CD1c-positive myeloid dendritic cell (primary cell): Measurements from ENCODE around the gene RASL11A.
"Not testable (repeated sequence)": the region's sequence is repeated elsewhere in the genome, so short reads cannot be mapped to it uniquely, and the experiment has no call there.

Source experiments
- DNase-seq: peaks from one replicate; pipeline ENCODE4 v3.0.0-alpha.2; 2016; ENCODE audit errors: extremely low spot score

RASL11A gene

DNA sequence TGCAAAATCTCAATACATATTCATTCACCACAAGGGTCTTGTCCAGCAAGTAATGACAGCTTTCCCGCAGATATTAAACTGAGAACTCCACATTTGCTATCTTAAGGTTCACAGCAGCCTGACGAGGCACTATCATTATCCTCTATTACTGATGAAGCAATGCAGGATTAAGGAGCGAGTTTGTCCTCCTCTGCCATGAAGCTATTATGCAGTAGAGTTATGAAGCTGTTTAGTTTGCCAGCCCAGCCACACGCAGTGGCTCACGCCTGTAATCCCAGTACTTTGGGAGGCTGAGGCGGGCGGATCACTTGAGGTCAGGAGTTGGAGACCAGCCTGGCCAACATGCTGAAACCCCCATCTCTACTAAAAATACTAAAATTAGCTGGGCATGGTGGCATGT is 29.8 kb downstream of the RASL11A start:
- not testable (repeated sequence) for DNase-seq

DNA sequence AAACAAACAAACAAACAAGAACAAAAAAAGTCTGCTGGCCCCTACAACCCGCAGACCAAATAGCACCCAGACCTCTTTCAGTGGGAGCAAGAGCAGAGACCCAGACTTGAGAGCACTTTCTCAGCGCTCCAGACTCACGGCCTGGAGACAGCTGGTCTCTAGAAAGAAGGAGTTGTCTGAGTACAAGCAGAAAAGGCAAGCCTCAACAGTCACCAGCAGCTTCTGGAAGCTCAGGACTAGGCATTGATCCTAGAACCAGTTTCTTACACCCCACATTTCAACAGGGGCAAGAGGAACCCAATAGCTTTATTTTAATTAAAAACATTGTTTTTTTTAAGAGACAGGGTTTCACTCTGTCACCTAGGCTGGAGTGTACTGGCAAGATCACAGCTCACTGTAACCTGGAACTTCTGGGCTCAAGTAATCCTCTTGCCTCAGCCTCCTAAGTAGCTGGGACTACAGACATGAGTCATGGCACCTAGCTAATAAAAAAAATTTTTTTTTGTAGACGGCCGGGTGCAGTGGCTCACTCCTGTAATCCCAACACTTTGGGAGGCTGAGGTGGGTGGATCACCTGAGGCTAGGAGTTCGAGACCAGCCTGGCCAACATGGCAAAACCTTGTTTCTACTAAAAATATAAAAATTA is 30.4 kb downstream of the RASL11A start:
- no peak for DNase-seq

DNA sequence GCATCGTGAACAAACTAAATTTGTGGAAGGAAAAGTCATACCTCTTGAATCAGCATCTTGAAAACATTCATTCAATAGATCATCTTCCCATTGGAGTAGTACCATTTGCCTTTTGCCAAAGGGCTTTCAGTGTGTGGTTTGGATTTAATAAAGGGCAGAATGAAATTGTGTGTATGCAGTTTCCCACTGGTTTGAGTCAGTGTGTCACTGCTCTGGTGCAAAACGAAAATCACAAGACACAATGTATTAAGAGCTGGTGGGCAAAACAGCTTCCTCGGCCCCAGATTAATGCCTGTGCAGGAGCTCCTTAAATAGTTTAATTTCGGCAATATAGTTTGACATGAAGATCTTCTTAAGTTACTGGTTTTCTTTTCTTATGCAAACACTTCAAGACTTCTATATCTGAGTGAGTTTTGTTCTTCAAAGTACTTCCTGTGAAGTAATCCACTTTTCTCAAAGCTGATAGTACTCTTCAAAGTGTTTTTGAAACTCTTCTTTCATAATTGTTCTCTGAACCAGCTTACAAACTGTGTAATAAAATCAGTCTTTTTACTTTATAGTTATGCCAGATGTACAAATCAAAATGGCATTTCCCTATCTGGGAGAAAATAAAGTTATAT is 32.1 kb downstream of the RASL11A start:
- no peak for DNase-seq

DNA sequence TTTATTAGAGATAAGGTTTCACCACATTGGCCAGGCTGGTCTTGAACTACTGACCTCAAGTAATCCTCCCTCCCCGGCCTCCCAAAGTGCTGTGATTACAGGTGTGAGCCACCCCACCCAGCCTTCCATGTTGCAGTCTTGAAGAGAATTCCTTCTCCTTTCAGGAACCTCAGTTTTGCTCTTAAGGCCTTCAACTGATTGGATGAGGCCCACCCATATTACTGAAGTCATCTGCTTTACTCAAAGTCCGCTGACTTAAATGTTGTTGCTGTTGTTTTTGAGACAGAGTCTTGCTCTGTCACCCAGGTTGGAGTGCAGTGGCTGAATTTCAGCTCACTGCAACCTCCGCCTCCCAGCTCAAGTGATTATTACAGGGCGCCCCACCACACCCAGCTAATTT is 33.5 kb downstream of the RASL11A start:
- DNase-seq = no peak

DNA sequence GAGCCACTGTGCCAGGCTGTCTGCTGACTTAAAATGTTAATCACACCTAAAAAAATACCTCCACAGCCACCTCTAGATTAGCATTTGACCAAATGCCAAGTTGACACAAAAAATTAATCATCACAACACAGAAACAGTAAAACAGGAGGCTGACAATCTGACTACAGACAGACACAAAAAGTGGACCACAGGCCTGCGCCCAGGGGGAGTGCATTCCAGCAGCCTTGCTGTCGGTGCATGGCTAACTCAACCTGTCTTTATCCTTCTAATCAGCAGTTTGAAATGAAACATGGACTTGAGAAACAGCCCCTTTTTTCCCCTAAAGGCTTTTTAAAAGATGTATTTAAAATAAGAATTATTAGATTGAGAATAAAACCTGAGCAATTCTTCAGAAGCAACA is 34.0 kb downstream of the RASL11A start:
- no peak for DNase-seq

DNA sequence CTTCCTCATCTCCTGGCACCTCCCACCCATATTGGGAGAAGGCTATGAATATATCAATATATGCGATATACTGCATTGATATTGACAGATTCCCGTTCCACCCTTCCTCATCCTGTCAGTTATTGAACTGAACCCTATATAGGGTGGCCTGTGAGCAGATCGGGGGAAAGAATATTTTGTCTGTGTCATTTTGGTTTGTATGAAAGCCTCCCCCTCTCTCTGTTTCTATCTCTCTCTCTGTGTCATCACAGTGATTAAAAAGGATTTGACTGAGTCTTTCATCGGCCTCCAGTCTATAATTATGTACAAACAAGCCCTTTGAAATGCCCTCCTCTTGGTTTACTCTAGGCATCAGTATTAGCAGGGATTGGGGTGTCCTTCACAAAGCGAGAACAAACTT is 35.7 kb downstream of the RASL11A start:
- DNase-seq = no peak

DNA sequence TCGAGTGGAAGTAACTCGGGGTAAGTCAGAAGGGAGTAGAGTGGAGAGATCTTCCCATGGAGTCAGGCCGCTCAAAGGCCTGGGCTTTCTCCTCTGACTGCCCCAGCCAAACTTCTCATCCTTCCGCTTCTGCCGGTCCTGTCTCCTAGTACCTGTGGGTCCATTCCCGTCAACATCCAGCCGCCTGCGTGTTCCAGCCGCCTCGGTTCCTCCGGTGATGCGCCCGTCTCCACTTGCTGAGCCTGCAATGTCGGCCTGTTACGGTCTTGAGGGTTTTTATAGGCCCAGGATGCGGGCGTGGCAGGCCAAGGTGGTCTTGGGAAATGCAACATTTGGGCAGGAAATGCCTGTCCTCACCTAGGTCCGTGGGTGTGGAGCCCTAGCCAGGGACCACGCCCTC is 38.3 kb downstream of the RASL11A start:
- no peak for DNase-seq

DNA sequence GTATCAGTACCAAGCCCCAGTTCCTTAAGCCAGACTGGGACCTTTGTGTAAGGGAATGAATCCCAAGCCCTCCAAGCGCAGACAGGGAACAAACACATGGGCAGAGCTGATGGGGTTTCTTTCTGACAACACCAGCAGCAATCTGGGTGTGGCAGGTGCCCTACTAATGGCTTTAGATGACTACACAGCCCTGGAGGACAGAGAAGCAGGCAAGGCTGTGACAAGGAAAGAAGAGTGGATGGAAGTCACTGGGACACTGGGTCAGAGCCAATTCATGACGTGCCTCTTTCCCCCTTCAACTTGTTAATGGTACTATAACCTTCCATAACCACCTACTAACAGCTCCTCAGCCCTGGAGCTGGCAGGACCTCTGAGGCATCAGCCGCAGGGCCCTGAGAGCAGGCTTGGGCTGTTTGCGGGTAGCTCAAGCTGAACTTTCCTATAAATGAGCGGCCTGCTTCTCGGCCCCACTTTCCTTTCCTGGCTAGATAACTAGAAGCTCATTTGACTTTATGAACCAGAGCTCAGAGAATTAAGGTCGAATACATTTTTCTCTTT is 38.9 kb downstream of the RASL11A start:
- DNase-seq = no peak

DNA sequence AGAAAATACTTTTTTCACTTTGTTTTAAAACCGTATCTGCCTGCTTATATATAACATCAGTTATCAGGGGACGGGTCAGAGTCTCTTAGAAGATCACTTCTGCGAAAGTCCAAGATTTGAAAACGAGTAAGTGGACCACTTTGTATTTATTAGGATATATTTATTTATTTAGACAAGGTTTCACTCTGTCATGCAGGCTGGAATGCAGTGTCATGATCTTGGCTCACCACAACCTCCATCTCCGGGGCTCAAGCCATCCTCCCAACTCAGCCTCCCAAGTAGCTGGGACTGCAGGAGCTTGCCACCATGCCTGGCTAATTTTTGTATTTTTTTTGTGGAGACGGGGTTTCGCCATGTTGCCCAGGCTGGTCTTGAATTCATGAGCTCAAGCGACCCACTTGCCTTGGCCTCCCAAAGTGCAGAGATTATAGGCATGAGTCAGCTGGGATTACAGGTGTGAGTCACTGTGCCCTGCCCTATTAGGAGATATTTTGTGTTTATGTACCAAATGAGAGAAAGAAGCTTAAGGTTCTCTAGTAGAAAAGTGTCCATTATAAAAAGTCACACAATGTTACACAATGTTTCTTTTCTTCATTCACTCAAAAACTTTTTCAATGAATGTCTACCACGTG is 39.5 kb downstream of the RASL11A start:
- no peak for DNase-seq

DNA sequence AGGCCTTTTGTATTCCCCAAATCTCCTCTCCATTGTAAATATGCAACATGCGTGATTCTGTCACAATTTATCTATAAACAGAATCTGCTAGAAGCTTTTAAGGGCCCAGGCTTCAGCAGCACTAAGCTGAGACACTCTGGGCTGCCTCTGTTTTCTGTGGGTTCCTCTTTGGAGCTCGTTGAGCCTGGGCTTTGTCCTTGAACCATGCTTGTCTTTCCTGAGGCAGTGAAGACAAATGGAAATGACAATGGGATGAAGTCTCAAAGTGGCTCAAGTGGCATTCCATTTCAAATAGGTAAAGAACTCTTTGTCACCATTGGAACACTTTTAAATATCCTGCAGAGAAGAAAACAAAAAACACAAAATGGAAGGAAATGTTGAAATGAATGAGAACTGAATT is 40.3 kb downstream of the RASL11A start:
- no peak for DNase-seq

DNA sequence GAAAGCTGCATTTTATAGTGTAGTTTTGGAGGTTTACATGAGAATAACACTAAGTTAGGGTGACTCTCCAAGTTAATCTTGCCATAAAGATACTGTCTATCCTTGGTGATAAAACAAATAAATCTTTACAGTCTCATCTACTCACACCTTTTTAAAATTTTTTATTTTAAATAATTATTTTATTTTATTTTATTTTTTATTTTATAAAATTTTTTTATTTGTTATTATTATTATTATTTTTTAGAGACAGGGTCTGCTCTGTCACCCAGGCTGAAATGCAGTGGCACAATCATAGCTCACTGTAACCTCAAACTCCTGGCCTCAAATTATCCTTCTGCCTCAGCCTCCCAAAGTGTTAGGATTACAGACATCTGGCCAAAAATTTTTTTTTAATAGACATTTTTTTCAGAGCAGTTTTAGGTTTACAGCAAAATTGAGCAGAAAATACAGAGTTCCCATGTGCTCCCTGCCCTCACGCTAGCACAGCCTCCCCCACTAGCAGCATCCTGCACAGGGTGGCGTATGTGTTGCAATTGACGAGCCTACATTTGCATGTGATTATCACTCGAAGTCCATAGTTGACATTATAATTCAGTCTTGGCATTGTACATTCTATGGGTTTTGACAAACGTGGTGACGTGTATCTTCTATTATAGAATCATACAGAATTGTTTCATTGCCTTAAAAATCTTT is 41.0 kb downstream of the RASL11A start:
- no peak for DNase-seq

DNA sequence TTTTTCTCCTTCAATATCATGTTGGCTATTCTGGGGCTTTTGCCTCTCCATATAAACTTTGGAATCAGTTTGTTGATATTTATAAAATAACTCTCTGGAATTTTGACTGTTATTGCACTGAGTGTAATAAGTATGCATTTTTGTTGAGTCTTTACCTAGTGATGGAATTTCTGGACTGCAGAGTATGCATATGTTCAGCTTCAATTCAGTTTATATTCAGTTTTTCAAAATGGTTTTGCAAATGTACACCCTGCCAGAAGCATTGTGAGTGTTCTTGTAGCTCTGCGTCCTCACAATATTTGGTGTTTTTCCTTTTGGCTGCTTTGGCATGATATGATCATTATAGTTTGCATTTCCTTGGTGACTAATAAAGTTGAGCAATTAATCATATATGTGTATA is 43.1 kb downstream of the RASL11A start:
- no peak for DNase-seq

DNA sequence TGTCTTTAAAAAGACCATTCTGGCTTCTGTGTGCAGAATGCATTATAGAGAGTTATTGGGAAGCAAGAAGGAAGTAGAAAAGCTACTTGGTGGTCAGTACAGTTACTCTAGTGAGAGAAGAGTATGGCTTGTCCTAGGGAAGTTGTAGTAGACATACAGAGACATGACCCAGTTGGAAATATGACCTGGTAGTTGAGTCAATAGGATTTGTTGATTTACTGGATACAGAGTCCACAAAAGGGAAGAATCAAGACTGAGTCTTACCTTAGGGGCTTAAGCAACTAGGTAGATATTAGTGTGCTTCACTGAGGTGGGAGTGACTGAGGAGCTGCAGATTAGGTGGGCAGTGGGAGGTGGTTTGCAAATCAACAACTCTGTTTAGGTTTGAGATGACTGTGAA is 48.8 kb downstream of the RASL11A start:
- DNase-seq = no peak

DNA sequence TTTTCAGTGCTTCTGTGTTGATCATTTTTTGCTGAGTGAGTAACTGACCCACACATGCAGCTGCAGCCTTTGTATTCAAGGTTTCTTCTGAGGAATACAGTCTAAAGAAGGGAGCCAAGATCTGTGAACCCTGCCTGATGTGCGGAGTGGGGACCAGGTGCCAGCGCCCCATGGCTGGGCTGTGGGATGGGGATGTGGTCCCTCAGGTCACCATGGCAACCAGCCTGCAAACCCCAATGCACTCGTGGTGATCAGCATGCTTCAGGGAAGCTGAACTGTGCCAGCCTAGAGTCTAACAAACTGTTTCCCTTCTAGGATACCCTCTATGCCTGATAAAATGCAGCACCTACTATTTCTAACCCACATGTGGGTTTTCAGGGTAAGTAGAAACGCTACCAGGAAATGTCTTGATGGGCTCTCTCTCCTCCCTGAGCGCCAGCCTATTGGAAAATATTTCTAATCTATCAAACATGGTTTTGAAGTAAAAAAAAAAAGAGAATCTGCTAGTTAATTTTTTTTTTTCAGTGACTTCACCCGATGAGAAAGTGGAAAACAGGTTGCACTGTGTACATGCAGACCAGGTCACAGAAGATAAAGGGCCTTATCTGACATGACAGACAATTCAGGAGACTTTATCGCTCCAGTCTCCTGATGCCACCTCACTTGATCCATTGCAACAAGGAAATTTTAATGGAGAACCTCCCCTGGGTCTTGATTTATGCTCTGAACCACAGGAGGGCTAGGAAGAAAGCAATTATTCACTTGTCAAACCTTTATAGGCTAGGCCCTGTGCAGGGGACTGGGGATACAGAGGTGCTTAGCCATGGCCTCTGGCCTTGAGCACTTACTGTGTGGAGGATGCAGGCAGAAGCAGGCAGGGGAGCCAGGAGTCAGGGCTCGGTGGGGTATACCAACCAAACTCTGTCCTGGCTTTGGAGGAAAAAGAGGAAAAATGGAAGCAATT is 51.1 kb downstream of the RASL11A start:
- no peak for DNase-seq

DNA sequence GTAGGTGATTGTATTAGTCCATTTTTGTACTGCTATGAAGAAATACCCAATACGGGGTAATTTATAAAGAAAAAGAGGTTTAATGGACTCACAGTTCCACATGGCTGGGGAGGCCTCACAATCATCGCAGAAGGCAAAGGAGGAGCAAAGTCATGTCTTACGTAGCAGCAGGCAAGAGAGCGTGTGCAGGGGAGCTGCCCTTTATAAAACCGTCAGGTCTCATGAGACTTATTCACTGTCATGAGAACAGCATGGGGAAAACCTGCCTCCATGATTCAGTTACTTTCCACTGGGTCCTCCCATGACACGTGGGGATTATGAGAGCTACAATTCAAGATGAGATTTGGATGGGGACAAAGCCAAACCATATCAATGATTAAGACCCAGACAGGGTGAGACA is 51.8 kb downstream of the RASL11A start:
- DNase-seq = not testable (repeated sequence)
